Omental fat pad (tissue), 4 donors: ENCODE results near the gene BABAM2. TPM values are rescaled to one million over a fixed set of nuclear protein-coding genes. Genes with fewer than 3 reads are reported as not detected.
"Not testable (repeated sequence)": the region's sequence is repeated elsewhere in the genome, so short reads cannot be mapped to it uniquely, and the experiment has no call there.

Source experiments
- ATAC-seq: fragments of 150-250 bp; one replicate; pipeline ENCODE4 v1.9.1; 2016; ENCODE audit warnings: mild to moderate bottlenecking, moderate library complexity; ENCODE audit not compliant: low FRiP score
- DNase-seq: peaks from one replicate; pipeline ENCODE4 v3.0.0-alpha.2; 2019; ENCODE audit warnings: low spot score
- total RNA-seq, 4 donors: library from RNA; depleted of rRNA; stranded (reverse); fragments of >200 nt; gene quantifications; one replicate each; pipeline ENCODE4 v1.1.0, GENCODE V29; 2016
- TF ChIP-seq, protein P1 (sequence below), 3 donors: fragments of 450-650 bp; IDR thresholded peaks; one replicate each; pipeline ENCODE4 v1.5.1; 2016 to 2017; ENCODE audit warnings: antibody characterized with exemption in 3 of 3, mild to moderate bottlenecking in 3 of 3, moderate library complexity in 2 of 3

BABAM2 gene
- total RNA-seq, 4 donors from 2014 or later, result 29.2 to 41.0 (median 36.5) TPM

DNA sequence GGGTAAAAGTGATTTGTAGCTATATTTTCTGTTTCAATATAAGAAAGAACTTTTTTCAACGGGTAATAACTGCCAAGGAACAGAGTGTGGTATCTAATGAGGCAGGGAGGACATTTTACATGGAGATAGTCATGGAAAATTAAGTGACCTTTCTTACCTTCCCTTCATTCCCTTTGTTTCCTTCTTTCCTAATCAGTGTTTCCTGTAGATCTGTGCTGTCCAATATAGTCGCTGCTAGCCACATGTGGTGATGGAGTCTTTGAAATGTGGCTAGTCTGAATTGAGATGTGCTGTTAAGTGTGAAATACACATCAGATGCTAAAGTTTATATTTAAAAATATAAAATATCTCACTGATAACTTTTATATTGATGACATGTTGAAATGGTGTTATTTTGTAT, 81.8 kb downstream of the BABAM2 start:
- TF ChIP-seq, protein P1, sequence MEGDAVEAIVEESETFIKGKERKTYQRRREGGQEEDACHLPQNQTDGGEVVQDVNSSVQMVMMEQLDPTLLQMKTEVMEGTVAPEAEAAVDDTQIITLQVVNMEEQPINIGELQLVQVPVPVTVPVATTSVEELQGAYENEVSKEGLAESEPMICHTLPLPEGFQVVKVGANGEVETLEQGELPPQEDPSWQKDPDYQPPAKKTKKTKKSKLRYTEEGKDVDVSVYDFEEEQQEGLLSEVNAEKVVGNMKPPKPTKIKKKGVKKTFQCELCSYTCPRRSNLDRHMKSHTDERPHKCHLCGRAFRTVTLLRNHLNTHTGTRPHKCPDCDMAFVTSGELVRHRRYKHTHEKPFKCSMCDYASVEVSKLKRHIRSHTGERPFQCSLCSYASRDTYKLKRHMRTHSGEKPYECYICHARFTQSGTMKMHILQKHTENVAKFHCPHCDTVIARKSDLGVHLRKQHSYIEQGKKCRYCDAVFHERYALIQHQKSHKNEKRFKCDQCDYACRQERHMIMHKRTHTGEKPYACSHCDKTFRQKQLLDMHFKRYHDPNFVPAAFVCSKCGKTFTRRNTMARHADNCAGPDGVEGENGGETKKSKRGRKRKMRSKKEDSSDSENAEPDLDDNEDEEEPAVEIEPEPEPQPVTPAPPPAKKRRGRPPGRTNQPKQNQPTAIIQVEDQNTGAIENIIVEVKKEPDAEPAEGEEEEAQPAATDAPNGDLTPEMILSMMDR (IDR thresholded peaks at IDR 0.05), result no peak

DNA sequence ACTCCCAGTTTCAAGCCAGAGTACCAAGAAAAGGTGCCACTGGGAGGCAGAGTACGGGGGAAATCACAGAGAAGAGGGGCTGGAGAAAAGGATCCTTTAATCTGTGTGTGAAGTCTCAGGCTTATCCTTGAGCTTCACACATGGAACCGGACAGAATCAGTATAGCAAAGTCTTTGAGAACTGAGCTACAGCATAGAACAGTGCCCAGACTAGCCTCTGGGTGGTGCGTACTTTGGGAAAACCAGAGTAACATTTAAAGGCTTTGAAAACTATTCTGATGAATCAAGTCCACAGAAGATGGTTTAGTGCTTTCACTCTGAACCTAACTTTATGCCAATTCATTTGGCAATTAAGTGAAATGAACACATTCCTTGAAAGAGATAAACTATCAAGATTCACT, 83.1 kb downstream of the BABAM2 start:
- no peak for ATAC-seq

More for the DNA sequence above, 81.8 kb downstream of the BABAM2 start:
- DNase-seq (no peak), ATAC-seq (no peak)

DNA sequence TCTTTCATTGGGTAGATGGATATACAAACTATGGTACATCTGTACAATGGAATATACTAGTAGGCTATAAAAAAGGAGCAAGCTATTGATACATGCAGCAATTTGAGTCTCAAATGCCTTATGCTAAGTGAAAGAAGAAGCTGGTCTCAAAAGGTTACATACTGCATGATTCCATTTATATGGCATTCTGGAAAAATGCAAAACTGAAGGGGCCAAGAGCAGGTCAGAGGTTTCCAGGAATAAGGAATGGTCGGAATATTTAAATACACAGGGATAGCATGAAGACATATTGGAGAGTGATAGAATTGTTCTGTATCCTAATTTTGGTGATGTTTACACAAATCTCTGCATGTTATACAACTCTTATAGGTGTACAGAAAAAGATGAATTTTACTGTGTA, 85.8 kb downstream of the BABAM2 start:
- ATAC-seq (no peak), DNase-seq (no peak)
- TF ChIP-seq, protein P1 (IDR thresholded peaks at IDR 0.05), result no peak

More for the DNA sequence above, 83.1 kb downstream of the BABAM2 start:
- DNase-seq, result no peak
- TF ChIP-seq, protein P1 (IDR thresholded peaks at IDR 0.05), result no peak

DNA sequence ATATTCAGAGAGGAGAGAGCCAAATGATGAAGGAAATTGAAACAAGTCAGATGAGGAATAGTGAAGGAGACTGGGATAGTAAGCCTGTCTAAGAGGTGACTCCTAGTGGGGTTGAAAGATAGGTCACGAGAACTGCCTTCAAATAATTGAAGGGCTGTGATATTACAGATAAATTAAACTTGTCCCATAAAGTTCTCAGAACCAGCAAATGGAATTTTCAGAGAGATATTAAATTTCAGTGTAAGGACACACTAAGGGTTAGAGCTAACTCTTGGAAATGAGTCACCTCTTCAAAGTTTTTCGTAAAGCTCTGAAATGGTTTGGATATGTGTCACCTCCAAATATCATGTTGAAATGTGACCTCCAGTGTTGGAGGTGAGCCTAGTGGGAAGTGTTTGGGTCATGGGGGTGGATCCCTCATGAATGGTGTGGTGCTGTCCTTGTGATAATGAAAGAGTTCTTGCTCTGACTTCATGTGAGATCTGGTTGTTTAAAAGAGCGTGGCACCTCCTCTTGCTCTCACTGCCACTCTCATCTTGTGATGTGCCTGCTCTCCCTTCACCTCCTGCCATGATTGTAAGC, 87.3 kb downstream of the BABAM2 start:
- peak; percentile 75 for ATAC-seq
- no peak for DNase-seq
- TF ChIP-seq, protein P1 (IDR thresholded peaks at IDR 0.05), result no peak

DNA sequence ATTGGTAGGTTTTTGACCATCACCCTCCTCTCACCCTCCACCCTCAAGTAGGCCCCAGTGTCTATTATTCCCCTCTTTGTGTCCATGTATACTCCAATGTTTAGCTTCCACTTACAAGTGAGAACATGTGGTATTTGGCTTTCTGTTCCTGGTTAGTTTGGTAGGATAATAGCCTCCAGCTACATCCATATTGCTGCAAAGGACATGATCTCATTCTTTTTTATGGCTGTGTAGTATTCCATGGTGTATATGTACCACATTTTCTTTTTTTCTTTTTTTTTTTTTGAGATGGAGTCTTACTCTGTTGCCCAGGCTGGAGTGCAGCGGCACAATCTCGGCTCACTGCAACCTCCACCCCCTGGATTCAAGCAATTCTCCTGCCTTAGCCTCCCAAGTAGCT, 88.2 kb downstream of the BABAM2 start:
- not testable (repeated sequence) for DNase-seq, ATAC-seq

DNA sequence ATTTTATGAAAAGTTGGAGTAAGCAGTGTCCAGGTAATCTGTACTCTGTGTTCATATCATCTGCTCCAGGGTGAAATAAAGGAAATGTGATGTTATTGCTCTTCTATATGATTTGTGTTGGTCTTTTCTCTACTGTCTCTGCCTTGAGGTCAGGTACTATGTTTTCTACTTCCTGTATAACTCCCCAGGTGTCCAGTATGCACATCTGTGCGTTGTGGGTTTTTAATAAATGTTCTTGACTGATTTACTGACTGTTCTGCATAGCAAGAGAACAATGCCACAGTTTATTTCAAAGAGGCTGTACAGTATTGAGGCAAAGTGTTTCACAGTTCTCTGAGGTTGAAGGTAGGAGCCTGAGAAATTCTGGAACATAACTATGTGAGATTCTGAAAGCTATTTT, 89.7 kb downstream of the BABAM2 start:
- TF ChIP-seq, protein P1 (IDR thresholded peaks at IDR 0.05), result no peak
- DNase-seq, result no peak
- no peak for ATAC-seq

DNA sequence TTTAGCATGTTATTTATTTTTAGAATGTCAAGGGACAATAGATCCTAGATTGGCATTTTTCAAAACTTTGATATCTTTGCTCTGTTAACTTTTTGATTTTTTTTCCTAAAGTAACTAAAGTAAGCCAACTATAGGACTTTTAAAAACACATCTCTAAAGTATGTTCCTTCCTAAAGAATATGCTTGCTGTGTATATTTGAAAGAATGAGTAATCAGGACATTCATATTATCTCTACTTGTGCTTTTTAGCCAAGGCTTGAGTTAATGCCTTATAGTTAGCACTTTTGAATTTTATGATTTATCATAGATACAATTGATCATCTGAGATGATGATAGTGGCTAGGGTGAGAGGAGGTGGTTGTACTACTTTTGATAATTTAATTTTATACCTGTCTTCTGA, 93.6 kb downstream of the BABAM2 start:
- TF ChIP-seq, protein P1 (IDR thresholded peaks at IDR 0.05), result no peak
- ATAC-seq (no peak), DNase-seq (no peak)
